HEK293 (cell line): Measurements from ENCODE around the gene PTPRG.

ENCODE experiments used
- CTCF ChIA-PET: fragments of 350-600 bp; formaldehyde crosslinking; extraction: SDS; loops from one replicate; lab custom pipeline; 2021; ENCODE audit warnings: antibody characterized with exemption; lab: Yijun Ruan, JAX
- POLR2A ChIA-PET: fragments of 300-600 bp; formaldehyde crosslinking; extraction: SDS; loops from one replicate; lab custom pipeline; 2020; ENCODE audit warnings: antibody characterized with exemption, inconsistent platforms; lab: Yijun Ruan, JAX
- H3K27ac ChIP-seq: fragments of 200-500 bp; sonication (Bioruptor generic); 2 replicates; pipeline ENCODE4 v1.5.1; 2014; ENCODE audit warnings: low read depth, low read length, control low read depth, inconsistent platforms; ENCODE audit errors: extremely low read depth
- H3K36me3 ChIP-seq, 2 experiments: fragments of 200-500 bp in 1 of 2; sonication (Bioruptor generic) in 1 of 2; 1 replicate in 1 of 2; 2 replicates in 1 of 2; pipeline ENCODE4 v1.5.1; 2014 to 2017; ENCODE audit warnings: inconsistent platforms in 2 of 2, low read length in 2 of 2; ENCODE audit not compliant: control insufficient read depth in 2 of 2, insufficient read depth in 1 of 2
- H3K4me1 ChIP-seq: fragments of 200-500 bp; sonication (Bioruptor generic); 2 replicates; pipeline ENCODE4 v1.5.1; 2014; ENCODE audit warnings: mild to moderate bottlenecking, low read length, inconsistent platforms; ENCODE audit not compliant: control insufficient read depth, insufficient read depth
- H3K4me3 ChIP-seq: 2 replicates; pipeline ENCODE4 v1.5.1; 2011; ENCODE audit warnings: low read depth, mild to moderate bottlenecking, control low read depth, low read length, moderate library complexity
- H3K9me3 ChIP-seq: fragments of 200-500 bp; sonication (Bioruptor generic); 2 replicates; pipeline ENCODE4 v1.5.1; 2014; ENCODE audit warnings: low read depth, low read length, inconsistent platforms; ENCODE audit not compliant: control insufficient read depth, insufficient read depth
- BCL11B ChIP-seq: fragments of 450-650 bp; formaldehyde crosslinking; IDR thresholded peaks from 2 replicates; pipeline ENCODE4 v1.5.1; 2016; ENCODE audit warnings: low read depth, missing biosample characterization, missing genetic modification characterization
- GLI2 ChIP-seq: fragments of 450-650 bp; formaldehyde crosslinking; IDR thresholded peaks from 2 replicates; pipeline ENCODE4; 2017; ENCODE audit warnings: missing biosample characterization, missing genetic modification characterization, low read depth, borderline replicate concordance
- GLIS1 ChIP-seq: fragments of 450-650 bp; formaldehyde crosslinking; IDR thresholded peaks from 2 replicates; pipeline ENCODE4 v1.5.1; 2016; ENCODE audit warnings: missing biosample characterization, missing genetic modification characterization
- KLF7 ChIP-seq: fragments of 450-650 bp; formaldehyde crosslinking; IDR thresholded peaks from 2 replicates; pipeline ENCODE4 v1.5.1; 2016; ENCODE audit warnings: missing biosample characterization, missing genetic modification characterization, borderline replicate concordance
- OSR2 ChIP-seq: fragments of 450-650 bp; formaldehyde crosslinking; IDR thresholded peaks from 2 replicates; pipeline ENCODE4 v1.5.1; 2016; ENCODE audit warnings: missing biosample characterization, missing genetic modification characterization
- ZBTB1 ChIP-seq: fragments of 450-650 bp; formaldehyde crosslinking; IDR thresholded peaks from 2 replicates; pipeline ENCODE4 v1.5.1; 2016; ENCODE audit warnings: missing biosample characterization, missing genetic modification characterization
- ZFP37 ChIP-seq: fragments of 450-650 bp; formaldehyde crosslinking; IDR thresholded peaks from 2 replicates; pipeline ENCODE4 v1.5.1; 2016; ENCODE audit warnings: missing biosample characterization, missing genetic modification characterization
- ZFP41 ChIP-seq: fragments of 450-650 bp; formaldehyde crosslinking; IDR thresholded peaks from 2 replicates; pipeline ENCODE4 v1.5.1; 2016; ENCODE audit warnings: missing biosample characterization, missing genetic modification characterization, borderline replicate concordance
- ZNF214 ChIP-seq: fragments of 450-650 bp; formaldehyde crosslinking; IDR thresholded peaks from 2 replicates; pipeline ENCODE4 v1.5.1; 2017; ENCODE audit warnings: missing biosample characterization, mild to moderate bottlenecking, missing genetic modification characterization, borderline replicate concordance
- ZNF223 ChIP-seq: fragments of 450-650 bp; formaldehyde crosslinking; IDR thresholded peaks from 2 replicates; pipeline ENCODE4 v1.5.1; 2016; ENCODE audit warnings: missing biosample characterization, missing genetic modification characterization
- ZNF266 ChIP-seq: fragments of 450-650 bp; formaldehyde crosslinking; IDR thresholded peaks from 2 replicates; pipeline ENCODE4 v1.5.1; 2016; ENCODE audit warnings: missing biosample characterization, missing genetic modification characterization, low read depth
- ZNF335 ChIP-seq: fragments of 450-650 bp; formaldehyde crosslinking; conservative IDR thresholded peaks from 2 replicates; pipeline ENCODE4 v1.5.1; 2016; ENCODE audit warnings: missing biosample characterization, missing genetic modification characterization
- ZNF350 ChIP-seq: fragments of 450-650 bp; formaldehyde crosslinking; IDR thresholded peaks from 2 replicates; pipeline ENCODE4 v1.5.0; 2017; ENCODE audit warnings: missing biosample characterization, mild to moderate bottlenecking, missing genetic modification characterization
- ZNF521 ChIP-seq: fragments of 450-650 bp; formaldehyde crosslinking; IDR thresholded peaks from 2 replicates; pipeline ENCODE4 v1.5.1; 2017; ENCODE audit warnings: missing biosample characterization, mild to moderate bottlenecking, missing genetic modification characterization
- ZNF529 ChIP-seq: fragments of 450-650 bp; formaldehyde crosslinking; IDR thresholded peaks from 2 replicates; pipeline ENCODE4 v1.5.1; 2017; ENCODE audit warnings: missing genetic modification characterization, missing biosample characterization; ENCODE audit not compliant: insufficient replicate concordance
- ZNF548 ChIP-seq: fragments of 450-650 bp; formaldehyde crosslinking; IDR thresholded peaks from 2 replicates; pipeline ENCODE4 v1.5.1; 2016; ENCODE audit warnings: missing biosample characterization, missing genetic modification characterization
- ZNF558 ChIP-seq: fragments of 450-650 bp; formaldehyde crosslinking; IDR thresholded peaks from 2 replicates; pipeline ENCODE4 v1.5.1; 2016; ENCODE audit warnings: missing biosample characterization, missing genetic modification characterization
- ZNF560 ChIP-seq: fragments of 450-650 bp; formaldehyde crosslinking; IDR thresholded peaks from 2 replicates; pipeline ENCODE4 v1.5.1; 2017; ENCODE audit warnings: missing biosample characterization, missing genetic modification characterization, borderline replicate concordance
- ZNF585B ChIP-seq: fragments of 450-650 bp; formaldehyde crosslinking; IDR thresholded peaks from 2 replicates; pipeline ENCODE4 v1.5.1; 2016; ENCODE audit warnings: missing biosample characterization, missing genetic modification characterization
- ZNF654 ChIP-seq: fragments of 450-650 bp; formaldehyde crosslinking; IDR thresholded peaks from 2 replicates; pipeline ENCODE4 v1.5.1; 2016; ENCODE audit warnings: low read depth, missing biosample characterization, missing genetic modification characterization
- ZNF791 ChIP-seq: fragments of 450-650 bp; formaldehyde crosslinking; IDR thresholded peaks from 2 replicates; pipeline ENCODE4 v1.5.1; 2016; ENCODE audit warnings: missing biosample characterization, missing genetic modification characterization
- ZNF792 ChIP-seq: fragments of 450-650 bp; formaldehyde crosslinking; IDR thresholded peaks from 2 replicates; pipeline ENCODE4 v1.5.1; 2016; ENCODE audit warnings: missing biosample characterization, missing genetic modification characterization
- TF ChIP-seq, protein P1 (sequence below): fragments of 450-650 bp; formaldehyde crosslinking; IDR thresholded peaks from 2 replicates; pipeline ENCODE4 v1.5.1; 2016; ENCODE audit warnings: missing biosample characterization, missing genetic modification characterization
- TF ChIP-seq, protein P2 (sequence below): fragments of 450-650 bp; formaldehyde crosslinking; IDR thresholded peaks from 2 replicates; pipeline ENCODE4 v1.5.1; 2017; ENCODE audit warnings: missing biosample characterization, missing genetic modification characterization
- TF ChIP-seq, protein P3 (sequence below): fragments of 450-650 bp; formaldehyde crosslinking; IDR thresholded peaks from 2 replicates; pipeline ENCODE4 v1.5.1; 2016; ENCODE audit warnings: missing biosample characterization, missing genetic modification characterization
- TF ChIP-seq, protein P4 (sequence below): fragments of 450-650 bp; formaldehyde crosslinking; IDR thresholded peaks from 2 replicates; pipeline ENCODE4 v1.5.1; 2016; ENCODE audit warnings: missing biosample characterization, missing genetic modification characterization

Gene PTPRG

DNA sequence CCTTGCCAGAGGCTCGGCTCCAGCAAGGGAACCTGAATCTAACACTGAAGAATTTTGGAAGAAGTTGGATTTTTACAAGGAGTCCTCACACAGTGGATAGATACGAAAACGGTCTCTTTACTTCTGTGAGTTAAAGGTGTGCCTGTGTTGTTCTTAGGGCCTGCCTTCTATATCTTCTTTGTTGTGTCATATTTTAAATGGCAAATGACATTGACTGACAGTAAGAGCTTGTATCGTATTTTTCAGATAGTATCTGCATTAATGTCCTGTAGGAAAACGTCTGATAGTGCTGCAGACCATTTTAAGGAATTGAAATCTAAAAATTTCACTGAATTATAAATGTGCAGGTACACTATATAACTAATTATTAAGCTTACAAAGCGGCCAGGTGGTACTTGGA is 56.3 kb downstream of the PTPRG start:
- ChIA-PET CTCF (no interaction called here), POLR2A (no interaction called here)
- Histone ChIP-seq H3K27ac (no peak overlapping the region), H3K9me3 (no peaks in the 10 kb centered on the region), H3K36me3 (no peaks in the 10 kb centered on the region), H3K4me1 (no peaks in the 10 kb centered on the region), H3K4me3 (no peak overlapping the region)
- no peak for TF ChIP-seq OSR2 (tag by site-specific recombination)
- no peak for TF ChIP-seq ZNF335 (tag by site-specific recombination)
- no peak for TF ChIP-seq ZNF548
- TF ChIP-seq ZNF792 (tag by site-specific recombination), result no peak
- no peak for TF ChIP-seq ZBTB1
- no peak for TF ChIP-seq ZFP41
- TF ChIP-seq, protein P1, sequence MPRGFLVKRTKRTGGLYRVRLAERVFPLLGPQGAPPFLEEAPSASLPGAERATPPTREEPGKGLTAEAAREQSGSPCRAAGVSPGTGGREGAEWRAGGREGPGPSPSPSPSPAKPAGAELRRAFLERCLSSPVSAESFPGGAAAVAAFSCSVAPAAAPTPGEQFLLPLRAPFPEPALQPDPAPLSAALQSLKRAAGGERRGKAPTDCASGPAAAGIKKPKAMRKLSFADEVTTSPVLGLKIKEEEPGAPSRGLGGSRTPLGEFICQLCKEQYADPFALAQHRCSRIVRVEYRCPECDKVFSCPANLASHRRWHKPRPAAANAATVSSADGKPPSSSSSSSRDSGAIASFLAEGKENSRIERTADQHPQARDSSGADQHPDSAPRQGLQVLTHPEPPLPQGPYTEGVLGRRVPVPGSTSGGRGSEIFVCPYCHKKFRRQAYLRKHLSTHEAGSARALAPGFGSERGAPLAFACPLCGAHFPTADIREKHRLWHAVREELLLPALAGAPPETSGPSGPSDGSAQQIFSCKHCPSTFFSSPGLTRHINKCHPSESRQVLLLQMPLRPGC (tag by site-specific recombination), result no peak
- TF ChIP-seq ZFP37, result no peak
- TF ChIP-seq ZNF791 (tag by site-specific recombination), result no peak
- TF ChIP-seq GLI2 (tag by site-specific recombination), result no peak
- no peak for TF ChIP-seq ZNF223 (tag by site-specific recombination)
- TF ChIP-seq GLIS1 (tag by site-specific recombination), result no peak
- TF ChIP-seq, protein P2, sequence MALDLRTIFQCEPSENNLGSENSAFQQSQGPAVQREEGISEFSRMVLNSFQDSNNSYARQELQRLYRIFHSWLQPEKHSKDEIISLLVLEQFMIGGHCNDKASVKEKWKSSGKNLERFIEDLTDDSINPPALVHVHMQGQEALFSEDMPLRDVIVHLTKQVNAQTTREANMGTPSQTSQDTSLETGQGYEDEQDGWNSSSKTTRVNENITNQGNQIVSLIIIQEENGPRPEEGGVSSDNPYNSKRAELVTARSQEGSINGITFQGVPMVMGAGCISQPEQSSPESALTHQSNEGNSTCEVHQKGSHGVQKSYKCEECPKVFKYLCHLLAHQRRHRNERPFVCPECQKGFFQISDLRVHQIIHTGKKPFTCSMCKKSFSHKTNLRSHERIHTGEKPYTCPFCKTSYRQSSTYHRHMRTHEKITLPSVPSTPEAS, result no peak
- TF ChIP-seq ZNF214 (tag by site-specific recombination), result no peak

DNA sequence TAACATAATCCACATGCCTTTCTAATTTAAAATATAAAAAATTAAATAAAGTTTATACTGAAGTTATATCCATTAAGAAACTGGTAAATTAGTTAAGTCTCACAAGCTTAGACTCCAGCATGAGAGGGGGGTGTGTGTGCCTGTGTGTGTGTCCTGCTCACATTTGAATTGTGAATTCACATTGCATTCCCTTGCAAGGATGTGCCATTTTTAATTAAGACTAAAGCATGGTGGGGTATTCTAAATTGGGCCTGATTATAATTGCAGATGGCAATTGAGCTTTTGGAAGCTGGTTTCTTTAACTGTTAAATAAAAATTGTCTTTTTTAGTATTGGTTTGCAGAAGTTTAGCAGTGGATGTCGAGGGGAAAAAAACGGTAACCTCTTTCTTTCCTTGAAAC is 56.9 kb downstream of the PTPRG start:
- H3K36me3 ChIP-seq, result no peaks in the 10 kb centered on the region
- H3K4me1 ChIP-seq, result no peaks in the 10 kb centered on the region
- no peak overlapping the region for H3K4me3 ChIP-seq
- POLR2A ChIA-PET, result no interaction called here
- H3K27ac ChIP-seq, result no peak overlapping the region
- CTCF ChIA-PET, result no interaction called here
- no peaks in the 10 kb centered on the region for H3K9me3 ChIP-seq
- no peak for TF ChIP-seq ZNF560 (tag by site-specific recombination)
- no peak for TF ChIP-seq ZNF654 (tag by site-specific recombination)
- no peak for TF ChIP-seq ZNF266 (tag by site-specific recombination)
- TF ChIP-seq ZNF350 (tag by site-specific recombination), result no peak
- no peak for TF ChIP-seq ZNF792 (tag by site-specific recombination)
- no peak for TF ChIP-seq ZNF529
- TF ChIP-seq, protein P3, sequence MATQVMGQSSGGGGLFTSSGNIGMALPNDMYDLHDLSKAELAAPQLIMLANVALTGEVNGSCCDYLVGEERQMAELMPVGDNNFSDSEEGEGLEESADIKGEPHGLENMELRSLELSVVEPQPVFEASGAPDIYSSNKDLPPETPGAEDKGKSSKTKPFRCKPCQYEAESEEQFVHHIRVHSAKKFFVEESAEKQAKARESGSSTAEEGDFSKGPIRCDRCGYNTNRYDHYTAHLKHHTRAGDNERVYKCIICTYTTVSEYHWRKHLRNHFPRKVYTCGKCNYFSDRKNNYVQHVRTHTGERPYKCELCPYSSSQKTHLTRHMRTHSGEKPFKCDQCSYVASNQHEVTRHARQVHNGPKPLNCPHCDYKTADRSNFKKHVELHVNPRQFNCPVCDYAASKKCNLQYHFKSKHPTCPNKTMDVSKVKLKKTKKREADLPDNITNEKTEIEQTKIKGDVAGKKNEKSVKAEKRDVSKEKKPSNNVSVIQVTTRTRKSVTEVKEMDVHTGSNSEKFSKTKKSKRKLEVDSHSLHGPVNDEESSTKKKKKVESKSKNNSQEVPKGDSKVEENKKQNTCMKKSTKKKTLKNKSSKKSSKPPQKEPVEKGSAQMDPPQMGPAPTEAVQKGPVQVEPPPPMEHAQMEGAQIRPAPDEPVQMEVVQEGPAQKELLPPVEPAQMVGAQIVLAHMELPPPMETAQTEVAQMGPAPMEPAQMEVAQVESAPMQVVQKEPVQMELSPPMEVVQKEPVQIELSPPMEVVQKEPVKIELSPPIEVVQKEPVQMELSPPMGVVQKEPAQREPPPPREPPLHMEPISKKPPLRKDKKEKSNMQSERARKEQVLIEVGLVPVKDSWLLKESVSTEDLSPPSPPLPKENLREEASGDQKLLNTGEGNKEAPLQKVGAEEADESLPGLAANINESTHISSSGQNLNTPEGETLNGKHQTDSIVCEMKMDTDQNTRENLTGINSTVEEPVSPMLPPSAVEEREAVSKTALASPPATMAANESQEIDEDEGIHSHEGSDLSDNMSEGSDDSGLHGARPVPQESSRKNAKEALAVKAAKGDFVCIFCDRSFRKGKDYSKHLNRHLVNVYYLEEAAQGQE (tag by site-specific recombination), result no peak
- no peak for TF ChIP-seq BCL11B
- no peak for TF ChIP-seq ZNF558 (tag by site-specific recombination)
- TF ChIP-seq ZNF585B (tag by site-specific recombination), result no peak
- TF ChIP-seq KLF7 (tag by site-specific recombination), result no peak
- TF ChIP-seq, protein P4, sequence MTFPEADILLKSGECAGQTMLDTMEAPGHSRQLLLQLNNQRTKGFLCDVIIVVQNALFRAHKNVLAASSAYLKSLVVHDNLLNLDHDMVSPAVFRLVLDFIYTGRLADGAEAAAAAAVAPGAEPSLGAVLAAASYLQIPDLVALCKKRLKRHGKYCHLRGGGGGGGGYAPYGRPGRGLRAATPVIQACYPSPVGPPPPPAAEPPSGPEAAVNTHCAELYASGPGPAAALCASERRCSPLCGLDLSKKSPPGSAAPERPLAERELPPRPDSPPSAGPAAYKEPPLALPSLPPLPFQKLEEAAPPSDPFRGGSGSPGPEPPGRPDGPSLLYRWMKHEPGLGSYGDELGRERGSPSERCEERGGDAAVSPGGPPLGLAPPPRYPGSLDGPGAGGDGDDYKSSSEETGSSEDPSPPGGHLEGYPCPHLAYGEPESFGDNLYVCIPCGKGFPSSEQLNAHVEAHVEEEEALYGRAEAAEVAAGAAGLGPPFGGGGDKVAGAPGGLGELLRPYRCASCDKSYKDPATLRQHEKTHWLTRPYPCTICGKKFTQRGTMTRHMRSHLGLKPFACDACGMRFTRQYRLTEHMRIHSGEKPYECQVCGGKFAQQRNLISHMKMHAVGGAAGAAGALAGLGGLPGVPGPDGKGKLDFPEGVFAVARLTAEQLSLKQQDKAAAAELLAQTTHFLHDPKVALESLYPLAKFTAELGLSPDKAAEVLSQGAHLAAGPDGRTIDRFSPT (tag by site-specific recombination), result no peak
- no peak for TF ChIP-seq ZNF521 (tag by site-specific recombination)
- TF ChIP-seq, all 188 proteins: peak for 0
